Glomerular visceral epithelial cell (primary cell): ENCODE results near the gene SMIM28.
"Not testable (repeated sequence)": the region's sequence is repeated elsewhere in the genome, so short reads cannot be mapped to it uniquely, and the experiment has no call there.

Experiments
- DNase-seq: peaks from one replicate; pipeline ENCODE4 v3.0.0-alpha.2; 2016; ENCODE audit errors: extremely low spot score

The SMIM28 gene

DNA sequence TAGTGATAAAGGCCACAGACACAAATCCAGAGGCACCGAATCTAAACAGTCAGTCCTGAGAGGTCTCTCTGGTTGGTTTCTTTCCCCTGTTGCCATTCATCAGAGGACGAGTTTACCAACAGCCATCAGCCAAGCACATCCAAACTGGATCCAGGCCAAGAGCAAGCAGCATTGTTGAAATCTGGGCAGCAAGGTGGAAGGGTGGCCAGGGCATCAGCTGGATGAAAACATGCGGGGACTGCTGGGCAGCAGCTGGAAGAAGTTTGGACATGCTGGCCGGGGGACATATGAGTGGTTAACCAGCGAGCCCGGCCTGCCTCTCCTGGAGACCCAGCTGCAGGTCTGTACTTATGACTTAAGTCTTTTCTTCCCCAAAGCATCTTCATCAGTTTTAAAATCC, at the start of gene SMIM28:
Gene SMIM28, plus strand, starts transcription at position 62 of the 400 bp plus-strand sequence. Its CDS starts 168 bp downstream, at position 230.
- DNase-seq = no peak

DNA sequence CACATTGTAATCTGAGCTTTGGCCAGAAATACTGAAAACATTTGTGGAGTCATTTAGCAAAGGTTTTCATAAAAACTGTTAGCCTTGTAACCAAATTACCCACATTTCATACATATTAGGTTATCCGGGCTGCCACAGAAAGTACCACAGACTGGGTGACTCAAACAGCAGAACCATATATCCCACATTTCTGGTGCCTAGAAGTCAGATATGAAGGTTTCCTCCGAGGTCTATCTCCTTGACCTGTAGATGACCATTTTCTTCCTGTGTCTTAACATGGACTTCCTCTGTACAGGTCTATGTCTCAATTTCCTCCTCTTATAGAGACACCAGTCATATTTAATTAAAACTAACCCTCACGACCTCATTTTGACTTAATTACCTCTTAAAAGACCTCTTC, 49.5 kb upstream of the SMIM28 start:
- no peak for DNase-seq

DNA sequence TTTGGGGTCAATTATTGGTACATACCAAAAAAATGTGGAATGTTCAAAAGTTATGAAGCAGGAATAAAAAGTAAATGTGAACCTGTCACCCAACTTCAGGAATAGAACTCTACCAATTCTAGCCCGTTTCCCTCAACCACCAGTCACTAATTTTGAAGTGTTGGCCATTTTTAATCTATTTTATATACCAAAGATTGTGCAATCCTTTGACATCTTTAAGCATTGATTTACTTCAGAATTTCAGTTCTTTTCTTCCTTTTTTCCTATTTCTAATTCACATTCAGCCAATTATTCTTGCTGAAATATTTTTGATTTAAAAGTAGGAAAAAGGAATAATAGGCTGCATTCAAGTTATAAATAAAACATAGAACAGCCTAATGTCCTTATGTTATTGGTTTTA, 46.9 kb upstream of the SMIM28 start:
- no peak for DNase-seq

DNA sequence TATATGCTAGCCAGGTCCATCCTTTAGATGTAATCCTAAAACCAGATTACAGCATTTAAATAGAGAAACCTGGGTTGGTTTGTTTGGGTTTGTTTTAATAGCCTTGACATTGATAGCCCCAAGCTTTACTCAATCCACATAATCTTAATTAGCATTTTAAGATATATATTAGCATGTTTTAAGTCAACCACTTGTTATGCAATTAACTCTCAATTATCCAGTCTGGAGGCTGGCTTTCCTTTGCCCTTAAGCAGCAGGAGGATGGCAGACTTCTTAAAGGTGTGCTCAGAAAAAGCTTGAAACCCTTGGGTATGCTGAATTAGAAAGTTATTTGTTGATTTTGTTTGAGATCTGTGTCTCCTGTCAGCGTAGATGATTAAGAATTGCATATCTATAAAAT, 46.3 kb upstream of the SMIM28 start:
- DNase-seq = no peak

DNA sequence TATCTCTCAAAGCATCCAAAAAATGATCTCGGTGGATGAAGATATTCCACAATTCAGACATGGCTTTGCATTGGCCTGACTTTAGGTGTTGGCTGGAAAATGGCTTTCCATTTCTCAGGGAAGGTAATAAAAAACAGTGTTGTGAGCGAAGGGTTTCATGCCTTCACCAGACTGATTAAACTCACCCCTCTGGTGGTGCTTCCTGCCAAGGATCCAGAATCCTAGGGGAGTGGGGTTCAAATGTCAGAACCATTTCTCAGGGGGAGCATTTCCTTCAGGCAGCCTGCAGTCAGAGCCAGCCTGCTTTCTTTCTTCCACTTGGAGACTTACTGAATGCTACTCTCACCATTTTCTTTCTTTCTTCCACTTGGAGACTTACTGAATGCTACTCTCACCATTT, 45.7 kb upstream of the SMIM28 start:
- DNase-seq = no peak

DNA sequence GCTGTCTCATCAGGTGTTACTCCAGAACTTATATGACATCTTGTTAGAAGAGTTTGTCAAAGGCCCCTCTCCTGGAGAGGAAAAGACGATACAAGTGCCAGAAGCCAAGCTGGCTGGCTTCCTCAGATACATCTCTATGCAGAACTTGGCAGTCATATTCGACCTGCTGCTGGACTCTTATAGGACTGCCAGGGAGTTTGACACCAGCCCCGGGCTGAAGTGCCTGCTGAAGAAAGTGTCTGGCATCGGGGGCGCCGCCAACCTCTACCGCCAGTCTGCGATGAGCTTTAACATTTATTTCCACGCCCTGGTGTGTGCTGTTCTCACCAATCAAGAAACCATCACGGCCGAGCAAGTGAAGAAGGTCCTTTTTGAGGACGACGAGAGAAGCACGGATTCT, 43.7 kb upstream of the SMIM28 start:
- DNase-seq = no peak

DNA sequence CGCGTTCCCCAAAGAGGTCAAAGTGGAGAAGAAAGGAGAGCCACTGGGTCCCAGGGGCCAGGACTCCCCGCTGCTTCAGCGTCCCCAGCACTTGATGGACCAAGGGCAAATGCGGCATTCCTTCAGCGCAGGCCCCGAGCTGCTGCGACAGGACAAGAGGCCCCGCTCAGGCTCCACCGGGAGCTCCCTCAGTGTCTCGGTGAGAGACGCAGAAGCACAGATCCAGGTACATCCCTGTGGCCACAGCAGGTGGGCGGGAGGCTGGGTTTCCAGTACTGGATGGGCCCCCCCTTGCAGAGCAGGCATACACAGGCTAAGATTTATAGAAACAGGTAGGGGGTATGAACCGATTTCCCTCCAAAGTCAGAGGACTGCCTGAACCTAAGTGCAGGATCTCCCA, 42.7 kb upstream of the SMIM28 start:
- no peak for DNase-seq

DNA sequence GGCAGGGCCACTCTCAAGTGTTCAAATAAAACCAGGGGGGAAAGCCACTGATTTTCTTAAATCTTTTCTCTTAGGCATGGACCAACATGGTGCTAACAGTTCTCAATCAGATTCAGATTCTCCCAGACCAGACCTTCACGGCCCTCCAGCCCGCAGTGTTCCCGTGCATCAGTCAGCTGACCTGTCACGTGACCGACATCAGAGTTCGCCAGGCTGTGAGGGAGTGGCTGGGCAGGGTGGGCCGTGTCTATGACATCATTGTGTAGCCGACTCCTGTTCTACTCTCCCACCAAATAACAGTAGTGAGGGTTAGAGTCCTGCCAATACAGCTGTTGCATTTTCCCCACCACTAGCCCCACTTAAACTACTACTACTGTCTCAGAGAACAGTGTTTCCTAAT, 41.5 kb upstream of the SMIM28 start:
- DNase-seq = no peak

DNA sequence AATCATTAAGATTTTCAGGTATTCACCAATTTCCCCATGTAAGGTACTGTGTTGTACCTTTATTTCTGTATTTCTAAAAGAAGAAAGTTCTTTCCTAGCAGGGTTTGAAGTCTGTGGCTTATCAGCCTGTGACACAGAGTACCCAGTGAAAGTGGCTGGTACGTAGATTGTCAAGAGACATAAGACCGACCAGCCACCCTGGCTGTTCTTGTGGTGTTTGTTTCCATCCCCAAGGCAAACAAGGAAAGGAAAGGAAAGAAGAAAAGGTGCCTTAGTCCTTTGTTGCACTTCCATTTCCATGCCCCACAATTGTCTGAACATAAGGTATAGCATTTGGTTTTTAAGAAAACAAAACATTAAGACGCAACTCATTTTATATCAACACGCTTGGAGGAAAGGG, 40.6 kb upstream of the SMIM28 start:
- DNase-seq = no peak

DNA sequence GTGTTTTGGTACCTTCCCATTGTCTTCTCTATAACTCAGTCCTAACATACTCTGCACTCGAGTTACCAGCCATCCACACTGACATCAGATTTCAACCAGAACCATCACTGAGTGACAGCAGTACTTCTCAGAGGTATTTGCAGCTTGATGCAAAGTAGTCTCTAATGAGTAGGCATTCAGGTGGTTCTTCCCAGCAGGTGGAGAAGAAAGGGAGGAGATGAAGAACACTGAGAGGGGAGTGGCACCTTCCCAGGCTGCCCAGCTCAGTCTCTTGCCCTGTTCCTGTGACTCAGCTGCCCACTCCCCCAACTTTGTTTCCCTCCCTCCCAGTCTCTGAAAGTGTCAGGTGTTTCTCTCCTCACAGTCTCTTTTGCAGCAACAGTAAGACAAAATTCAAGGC, 38.7 kb upstream of the SMIM28 start:
- no peak for DNase-seq

DNA sequence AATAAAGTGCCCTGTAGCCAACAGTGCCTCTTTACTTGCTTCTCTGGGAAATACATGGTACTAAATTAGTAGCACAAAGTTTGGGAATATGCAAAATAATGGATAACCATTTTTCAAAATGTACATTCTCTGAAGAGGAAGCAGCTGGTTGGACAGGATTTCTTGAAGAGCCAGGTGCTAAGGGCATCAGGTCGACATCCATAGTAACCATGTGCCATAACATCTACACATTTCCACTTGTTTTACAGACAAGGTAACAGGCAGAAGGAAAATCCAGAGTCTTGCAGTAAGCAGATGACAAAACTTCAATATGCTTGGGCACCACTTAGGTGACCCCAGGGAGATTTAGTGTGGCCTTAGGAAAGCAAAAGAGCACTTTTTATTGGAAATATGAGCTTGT, 36.5 kb upstream of the SMIM28 start:
- no peak for DNase-seq

DNA sequence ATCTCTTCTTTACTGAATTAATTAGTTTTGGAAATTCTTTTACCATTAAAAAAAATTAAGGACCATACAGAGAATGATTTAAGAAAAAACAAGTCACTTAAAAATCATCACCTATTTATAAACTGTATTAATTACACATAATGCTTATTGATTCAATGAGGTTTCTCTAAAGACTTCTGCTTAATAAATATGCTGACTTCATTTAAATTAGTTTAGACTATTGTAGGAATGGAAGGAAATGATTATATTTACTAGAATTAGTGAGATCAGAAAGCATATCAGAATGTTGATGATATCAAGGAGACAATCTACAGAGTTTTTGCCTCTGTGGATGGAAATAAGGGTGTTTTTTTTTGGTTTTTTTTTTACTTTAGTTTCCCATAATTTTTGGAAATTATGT, 34.6 kb upstream of the SMIM28 start:
- no peak for DNase-seq

DNA sequence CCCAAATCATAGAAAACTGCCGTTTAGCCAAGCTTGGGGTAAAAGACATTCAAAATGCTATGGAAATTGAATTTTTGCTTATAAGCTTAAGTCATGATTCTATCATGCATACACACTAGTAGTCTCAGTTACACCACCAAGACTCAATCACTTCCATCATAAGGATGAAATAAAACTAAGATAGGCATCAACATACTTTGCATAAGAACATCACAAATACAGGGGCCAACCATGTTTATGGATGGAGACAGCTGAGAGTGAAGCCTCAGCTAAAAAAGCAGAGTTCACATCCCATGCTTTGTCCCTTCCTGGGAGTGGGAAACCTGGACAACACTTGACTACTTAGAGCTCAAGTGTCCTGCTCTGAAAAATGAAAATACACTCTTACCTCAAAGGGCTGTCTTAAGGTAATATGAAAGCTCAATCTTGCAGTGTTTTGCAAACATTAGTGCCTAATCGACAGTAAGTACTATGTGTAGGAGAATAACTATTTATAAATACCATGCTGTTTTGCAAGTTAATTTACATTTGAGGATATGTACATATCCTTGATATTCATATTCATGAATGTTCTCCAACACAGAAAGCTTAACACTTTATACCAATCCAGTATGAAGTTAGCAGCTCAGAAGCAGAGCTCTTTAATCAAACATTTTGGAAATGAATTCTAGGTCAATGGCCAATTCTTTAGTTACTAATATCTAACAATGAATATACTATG, 32.0 kb upstream of the SMIM28 start:
- no peak for DNase-seq

DNA sequence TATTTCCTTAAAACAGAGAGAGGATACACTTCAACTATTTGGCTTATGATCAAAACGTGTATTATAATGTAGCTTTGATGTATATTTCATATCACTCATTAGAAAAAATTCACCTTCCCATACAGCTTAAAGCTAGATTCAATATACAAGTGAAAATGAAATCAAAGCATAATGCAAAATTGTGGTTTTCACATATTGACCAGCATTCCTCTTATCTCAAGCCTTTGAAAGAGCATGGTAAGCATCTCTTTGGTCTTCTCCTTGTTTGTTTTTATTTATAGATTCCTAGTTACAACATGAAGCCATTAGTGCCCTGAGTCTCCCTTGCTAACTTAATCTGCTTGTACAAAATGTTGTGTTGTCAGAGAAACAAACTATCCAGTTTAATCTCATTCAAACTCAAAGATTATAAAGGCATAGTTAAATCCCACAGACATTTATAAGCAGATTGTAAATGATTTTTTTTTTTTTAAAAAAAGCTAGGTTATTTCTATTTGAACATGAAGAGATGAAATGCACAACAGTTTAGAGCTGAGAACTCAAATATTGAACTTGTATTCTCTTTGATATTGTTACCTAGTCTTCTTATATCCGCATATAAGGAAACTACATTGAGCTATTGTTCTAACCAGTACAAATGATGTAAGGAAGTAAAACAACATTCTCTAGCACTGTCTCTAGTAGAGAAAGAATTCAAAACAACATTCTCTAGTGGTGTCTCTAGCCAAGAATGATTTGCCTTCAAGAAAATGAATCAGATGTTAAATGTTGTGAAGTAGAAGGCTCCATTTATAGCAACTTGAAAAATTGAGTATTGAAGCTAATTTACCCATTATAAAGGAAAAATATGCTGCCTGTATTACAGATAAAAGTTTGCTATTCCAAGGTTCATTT, 31.2 kb upstream of the SMIM28 start:
- DNase-seq = no peak

DNA sequence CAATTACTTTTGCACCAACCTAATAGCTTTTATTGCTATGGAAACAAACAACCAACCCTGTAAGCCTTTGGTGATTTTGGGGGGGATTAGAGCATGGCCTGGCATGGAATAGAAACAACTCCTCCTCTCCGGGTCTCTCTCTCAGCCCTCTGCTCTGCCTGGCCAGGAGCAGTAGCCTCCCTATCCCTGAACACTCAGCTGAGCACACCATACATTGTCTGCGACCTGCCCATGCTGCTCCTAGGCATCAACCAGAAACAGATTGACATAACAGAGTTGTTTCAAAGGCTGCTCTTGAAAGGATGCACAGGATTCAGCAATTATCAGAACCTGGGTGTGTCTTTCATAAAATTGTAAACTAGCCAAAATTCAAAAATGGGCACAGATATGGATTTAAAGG, 29.8 kb upstream of the SMIM28 start:
- no peak for DNase-seq

DNA sequence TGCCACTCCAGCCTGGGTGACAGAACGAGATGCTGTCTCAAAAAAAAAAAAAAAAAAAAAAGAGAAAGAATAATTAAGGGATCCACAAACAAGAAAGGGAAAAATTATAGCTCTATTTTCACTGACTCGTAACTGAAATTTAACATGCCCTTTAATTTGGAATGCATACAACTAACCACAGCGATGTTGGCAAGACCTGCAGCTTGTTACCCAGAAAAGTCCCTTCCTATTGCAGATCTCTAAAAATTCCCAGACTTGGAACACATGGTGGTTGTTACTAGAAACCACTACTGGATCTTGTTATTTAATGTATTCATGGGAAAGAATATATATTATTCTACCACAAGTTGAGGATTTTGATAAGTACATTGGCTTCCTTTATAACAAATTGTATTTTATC, 27.8 kb upstream of the SMIM28 start:
- no peak for DNase-seq

DNA sequence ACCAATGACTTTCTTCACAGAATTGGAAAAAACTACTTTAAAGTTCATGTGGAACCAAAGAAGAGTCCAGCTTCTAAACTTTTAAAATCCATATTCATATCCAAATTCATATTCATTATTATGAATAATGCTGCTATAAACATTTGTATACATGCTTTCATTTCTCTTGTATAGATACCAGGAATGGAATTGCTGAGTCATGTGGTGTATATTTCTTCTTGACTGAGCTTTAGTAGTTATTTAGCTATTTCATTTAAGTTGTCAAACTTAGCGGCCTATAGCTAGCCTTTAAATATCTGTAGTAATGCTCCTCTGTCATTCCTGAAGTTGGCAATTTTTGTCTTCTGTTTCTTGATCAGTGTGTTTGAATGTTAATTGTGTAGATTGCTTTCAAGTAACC, 19.8 kb upstream of the SMIM28 start:
- DNase-seq = no peak

DNA sequence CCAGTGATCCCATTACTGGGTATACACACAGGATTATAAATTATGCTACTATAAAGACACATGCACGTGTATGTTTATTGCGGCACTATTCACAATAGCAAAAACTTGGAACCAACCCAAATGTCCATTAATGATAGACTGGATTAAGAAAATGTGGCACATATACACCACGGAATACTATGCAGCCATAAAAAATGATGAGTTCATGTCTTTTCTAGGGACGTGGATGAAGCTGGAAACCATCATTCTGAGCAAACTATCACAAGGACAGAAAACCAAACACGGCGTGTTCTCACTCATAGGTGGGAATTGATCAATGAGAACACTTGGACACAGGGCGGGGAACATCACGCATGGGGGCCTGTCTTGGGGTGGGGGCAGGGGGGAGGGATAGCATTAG, 9.0 kb upstream of the SMIM28 start:
- not testable (repeated sequence) for DNase-seq

DNA sequence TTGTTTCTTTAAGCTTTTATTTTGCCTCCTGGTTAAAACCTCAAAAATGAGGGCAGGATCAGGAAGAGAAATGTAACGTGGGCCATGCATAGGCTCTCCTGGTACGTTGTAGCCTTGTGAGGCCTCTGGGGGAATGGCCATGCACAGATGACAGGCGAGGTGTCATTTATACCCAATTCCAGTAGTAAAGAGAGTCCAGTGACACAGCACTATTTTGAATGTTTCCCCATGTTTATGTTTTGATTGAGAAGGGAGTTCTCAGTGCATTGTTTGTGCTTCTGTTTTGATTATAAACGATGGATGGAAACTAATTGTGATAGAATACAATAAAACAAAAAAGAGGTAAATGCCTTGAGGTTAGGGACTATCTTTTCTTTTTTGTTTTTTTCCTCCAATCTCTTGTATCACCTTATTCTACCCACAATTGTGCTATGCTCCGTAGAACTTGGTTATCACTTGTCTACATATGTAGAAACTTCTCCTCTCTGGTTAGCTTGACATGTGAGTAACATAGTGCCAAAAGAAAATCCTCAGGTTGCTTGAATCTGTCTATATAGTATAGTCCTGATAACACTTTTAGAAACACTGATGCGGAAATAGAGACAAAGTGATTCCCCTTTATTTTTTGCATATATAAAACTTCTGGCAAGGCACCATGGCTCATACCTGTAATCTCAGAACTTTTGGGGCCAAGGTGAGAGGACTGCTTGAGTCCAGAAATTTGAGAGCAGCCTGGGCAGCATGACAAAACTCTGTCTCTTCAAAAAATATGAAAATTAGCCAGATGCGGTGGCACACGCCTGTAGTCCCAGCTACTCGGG, 6.9 kb upstream of the SMIM28 start:
- no peak for DNase-seq

DNA sequence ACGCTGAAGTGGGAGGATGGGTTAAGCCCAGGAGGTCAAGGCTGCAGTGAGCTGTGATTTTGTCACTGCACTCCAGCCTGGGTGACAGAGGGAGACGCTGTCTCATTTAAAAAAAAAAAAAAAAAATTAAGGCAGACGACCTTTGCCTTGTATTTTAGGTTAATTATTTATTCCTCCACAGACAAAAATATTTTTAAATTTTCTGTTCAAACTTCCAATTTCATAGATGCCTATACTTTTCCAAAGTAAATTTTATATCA, 6.3 kb upstream of the SMIM28 start:
- no peak for DNase-seq

DNA sequence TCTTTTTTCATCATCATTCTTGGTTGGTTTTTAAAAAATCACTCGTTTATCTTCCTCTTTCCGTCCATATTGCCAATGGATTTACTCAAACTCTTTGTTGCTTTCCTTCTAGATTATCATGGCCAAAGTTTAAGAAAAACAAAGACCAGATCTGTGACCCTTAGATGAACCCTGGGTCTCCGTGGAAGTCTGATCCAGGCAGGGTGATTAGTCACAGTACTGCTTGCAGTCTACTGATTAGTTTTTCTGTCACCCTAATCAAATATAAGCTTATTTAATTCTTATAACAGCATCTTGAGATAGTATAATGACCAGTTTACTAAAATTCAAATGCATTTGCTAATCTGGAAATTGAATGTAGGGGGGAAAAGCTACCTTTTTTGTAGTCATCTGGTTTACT, 6.0 kb upstream of the SMIM28 start:
- peak; percentile 20 for DNase-seq

DNA sequence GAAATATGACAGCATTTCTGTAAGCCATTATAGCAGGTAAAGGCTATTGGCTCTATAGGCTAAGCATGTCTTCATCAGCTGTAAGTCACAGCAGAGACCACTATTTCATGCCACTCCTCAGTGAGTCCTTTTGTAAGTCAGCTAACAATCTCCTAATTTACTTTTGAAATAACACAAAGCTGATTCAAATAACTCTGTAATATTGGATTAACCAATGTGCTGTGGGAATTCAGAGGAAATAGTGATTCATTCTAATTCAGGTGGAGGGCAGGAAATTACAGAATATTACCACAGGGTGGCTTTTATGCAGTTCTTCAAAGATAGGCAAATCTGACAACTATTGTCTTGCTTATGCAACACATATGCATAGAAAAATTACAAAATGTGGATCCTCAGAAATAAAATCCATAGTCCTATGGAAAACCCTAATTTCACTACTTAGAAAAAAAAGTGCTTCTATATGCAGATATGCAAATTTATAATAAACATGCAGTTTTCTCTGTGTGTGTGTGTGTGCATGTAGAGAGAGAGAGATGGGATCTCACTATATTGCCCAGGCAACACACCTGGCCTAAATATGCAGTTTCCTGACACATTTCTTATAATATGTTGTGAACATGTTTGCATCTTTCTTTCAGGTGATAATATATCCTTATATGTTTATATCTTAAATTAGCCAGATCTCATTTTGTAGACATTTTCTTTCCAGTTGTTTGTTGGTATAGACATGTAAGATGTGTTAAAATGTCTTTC, 4.8 kb upstream of the SMIM28 start:
- DNase-seq = peak; percentile 7
